ENCODE results near the gene GPC6.

GPC6 gene

DNA sequence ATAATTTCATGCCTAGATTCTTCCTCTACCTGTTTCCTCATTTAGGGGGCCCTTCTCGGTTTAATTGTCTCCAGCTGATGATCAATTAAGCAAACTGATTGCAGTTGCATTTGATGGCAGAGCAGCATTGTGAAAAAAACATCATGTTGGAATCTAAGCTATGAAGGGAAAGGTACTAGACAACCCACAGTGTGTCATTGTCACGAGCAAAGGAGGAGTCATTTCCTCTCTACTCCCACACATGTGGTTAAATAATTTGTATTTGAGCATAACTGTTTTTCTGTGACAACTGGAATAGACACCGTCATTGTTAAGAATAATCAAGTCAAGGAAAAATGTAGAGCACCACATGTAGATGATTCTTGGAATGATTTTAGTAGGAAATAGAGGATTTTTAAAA is 1012.5 kb downstream of the GPC6 start:
- no peak overlapping the region for H3K27ac ChIP-seq
- TF ChIP-seq ZFX (IDR thresholded peaks at IDR 0.05) = no peak
- TF ChIP-seq, protein P1, sequence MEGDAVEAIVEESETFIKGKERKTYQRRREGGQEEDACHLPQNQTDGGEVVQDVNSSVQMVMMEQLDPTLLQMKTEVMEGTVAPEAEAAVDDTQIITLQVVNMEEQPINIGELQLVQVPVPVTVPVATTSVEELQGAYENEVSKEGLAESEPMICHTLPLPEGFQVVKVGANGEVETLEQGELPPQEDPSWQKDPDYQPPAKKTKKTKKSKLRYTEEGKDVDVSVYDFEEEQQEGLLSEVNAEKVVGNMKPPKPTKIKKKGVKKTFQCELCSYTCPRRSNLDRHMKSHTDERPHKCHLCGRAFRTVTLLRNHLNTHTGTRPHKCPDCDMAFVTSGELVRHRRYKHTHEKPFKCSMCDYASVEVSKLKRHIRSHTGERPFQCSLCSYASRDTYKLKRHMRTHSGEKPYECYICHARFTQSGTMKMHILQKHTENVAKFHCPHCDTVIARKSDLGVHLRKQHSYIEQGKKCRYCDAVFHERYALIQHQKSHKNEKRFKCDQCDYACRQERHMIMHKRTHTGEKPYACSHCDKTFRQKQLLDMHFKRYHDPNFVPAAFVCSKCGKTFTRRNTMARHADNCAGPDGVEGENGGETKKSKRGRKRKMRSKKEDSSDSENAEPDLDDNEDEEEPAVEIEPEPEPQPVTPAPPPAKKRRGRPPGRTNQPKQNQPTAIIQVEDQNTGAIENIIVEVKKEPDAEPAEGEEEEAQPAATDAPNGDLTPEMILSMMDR (conservative IDR thresholded peaks at IDR 0.05) = no peak

DNA sequence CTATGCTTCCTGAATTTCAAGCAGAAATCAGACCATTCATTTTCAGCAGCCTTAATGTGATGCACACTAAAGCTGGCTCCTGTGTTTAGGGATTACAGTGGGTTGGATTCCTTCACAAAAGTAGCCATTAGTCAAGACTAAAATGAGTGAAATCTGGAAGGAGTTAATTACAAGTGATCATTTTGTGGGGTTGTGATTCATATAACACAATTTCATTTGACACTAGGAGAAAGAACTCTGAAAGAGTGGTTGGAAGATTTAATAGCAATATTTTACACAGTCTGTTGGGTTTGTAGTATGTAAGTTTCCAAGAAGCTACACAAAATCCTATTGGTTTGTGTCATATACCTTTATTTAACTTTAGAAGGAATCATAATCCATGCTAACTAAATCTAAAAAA is 1015.9 kb downstream of the GPC6 start:
- H3K27ac ChIP-seq = no peak overlapping the region
- TF ChIP-seq, protein P1 (conservative IDR thresholded peaks at IDR 0.05) = no peak
- TF ChIP-seq ZFX (IDR thresholded peaks at IDR 0.05) = no peak

DNA sequence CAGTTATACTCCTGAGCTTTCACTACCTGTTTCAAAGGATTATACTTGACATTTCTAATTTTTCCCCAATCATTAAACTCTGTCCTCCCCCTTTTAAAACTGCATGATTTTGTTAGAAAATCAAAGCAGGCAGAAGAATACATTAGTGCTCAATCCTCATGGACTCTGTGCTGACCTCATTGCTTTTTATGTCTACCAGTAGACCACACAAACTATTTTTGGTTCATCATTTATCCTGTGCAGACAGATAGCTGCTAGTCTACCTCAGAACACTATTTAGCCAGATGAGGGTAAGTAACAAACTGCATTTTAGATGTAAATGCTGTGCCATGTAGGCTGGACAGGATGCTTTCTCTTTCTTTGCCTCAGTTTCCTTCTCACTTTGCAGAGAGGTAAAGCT is 1016.9 kb downstream of the GPC6 start:
- no peak for TF ChIP-seq ZFX (IDR thresholded peaks at IDR 0.05)
- TF ChIP-seq, protein P1 (conservative IDR thresholded peaks at IDR 0.05) = no peak

GRCh38 chr13:94246495-94246894 is 1019.9 kb downstream of the GPC6 start:
- H3K27ac ChIP-seq = no peak overlapping the region
- TF ChIP-seq ZFX (IDR thresholded peaks at IDR 0.05) = no peak
- TF ChIP-seq, protein P1 (conservative IDR thresholded peaks at IDR 0.05) = no peak

More for the DNA sequence above, 1016.9 kb downstream of the GPC6 start:
- no peak overlapping the region for H3K27ac ChIP-seq

- TF ChIP-seq ZFX (IDR thresholded peaks at IDR 0.05) = no peak
- TF ChIP-seq, protein P1 (conservative IDR thresholded peaks at IDR 0.05) = no peak
- H3K27ac ChIP-seq = no peak overlapping the region
Observed at GRCh38 chr13:94247890-94248289, 1021.3 kb downstream of the GPC6 start.

DNA sequence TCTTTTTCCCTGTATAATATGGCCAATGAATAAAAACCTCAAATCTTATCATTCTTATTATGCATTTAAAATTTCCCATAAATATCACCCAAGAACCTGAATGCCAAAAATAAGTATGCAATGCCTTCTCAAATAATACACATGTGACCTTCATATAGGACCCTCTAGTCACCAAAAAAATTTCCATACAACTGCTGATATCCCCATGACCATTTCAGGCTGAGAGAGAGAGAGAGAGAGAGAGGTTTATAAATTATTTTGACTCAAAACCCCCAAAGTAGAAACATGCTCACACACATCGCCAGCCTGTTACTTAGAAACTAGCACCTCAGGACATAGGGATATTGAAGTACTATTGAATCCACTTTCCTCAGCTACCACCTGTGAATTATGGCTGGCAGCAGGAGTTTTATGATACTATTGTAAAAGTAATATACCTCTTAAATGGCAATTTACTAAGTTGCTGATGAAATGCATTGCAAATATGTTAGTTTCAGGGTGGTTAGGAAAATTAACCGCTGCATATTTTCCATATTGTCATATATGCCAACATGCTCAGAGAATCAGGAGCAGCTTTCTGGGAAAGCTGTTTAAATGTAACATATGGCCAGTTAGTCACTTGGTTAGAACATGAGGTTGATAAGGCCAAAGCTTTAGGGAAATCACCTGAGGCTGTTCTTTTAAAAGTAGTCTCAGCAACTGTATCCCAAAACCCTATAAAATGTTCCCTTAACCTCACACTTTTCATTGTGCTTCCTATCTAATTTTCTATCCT is 1022.0 kb downstream of the GPC6 start:
- H3K27ac ChIP-seq = no peak overlapping the region
- TF ChIP-seq ZFX (IDR thresholded peaks at IDR 0.05) = no peak
- TF ChIP-seq, protein P1 (conservative IDR thresholded peaks at IDR 0.05) = no peak

DNA sequence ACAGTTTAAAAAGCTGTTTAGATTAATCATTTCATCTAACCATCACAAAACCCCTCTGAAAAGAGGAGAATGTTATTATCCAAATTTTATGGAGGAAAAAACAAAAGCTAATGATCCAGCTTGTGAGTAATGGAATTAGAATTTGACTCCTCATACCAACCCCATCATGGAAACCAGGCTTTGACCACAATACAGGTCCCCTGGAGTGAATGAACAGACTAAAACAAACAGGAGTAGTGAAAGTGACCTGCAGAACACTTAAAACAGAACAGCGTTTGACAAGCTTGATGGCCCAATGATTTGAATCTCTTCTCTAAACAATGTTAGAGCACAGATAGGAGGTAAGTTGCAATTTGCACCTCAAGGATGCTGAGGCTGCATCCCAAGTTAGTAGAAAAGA is 1022.9 kb downstream of the GPC6 start:
- no peak overlapping the region for H3K27ac ChIP-seq
- TF ChIP-seq, protein P1 (conservative IDR thresholded peaks at IDR 0.05) = no peak
- TF ChIP-seq ZFX (IDR thresholded peaks at IDR 0.05) = no peak
